MCF 10A (cell line): ENCODE data around the gene MAP3K3. TPM values are rescaled to one million over a fixed set of nuclear protein-coding genes. Genes with fewer than 3 reads are reported as not detected.

ENCODE experiments used
- BruUV-seq: library from RNA; stranded (reverse); fragments of 400-500 nt; replicated peaks from 2 replicates; lab custom pipeline; 2021; lab: Mats Ljungman, UMichigan
- CTCF ChIA-PET: fragments of 300-600 bp; sonication (Branson Sonifier 250); formaldehyde crosslinking; extraction: SDS; loops from one replicate; lab custom pipeline; 2021; ENCODE audit warnings: antibody characterized with exemption, inconsistent platforms; lab: Yijun Ruan, JAX
- POLR2A ChIA-PET: fragments of 300-600, 350-650 bp; sonication (Branson Sonifier 250); formaldehyde crosslinking; extraction: SDS; loops from one replicate; lab custom pipeline; 2020; ENCODE audit warnings: antibody characterized with exemption, inconsistent platforms; lab: Yijun Ruan, JAX
- DNase-seq: peaks from one replicate; pipeline ENCODE4 v3.0.0-alpha.2; 2018; ENCODE audit not compliant: unreplicated experiment
- H3K27ac Mint-ChIP-seq: one replicate; pipeline ENCODE4 v1.8.0; 2022; ENCODE audit warnings: mild to moderate bottlenecking, low read depth, mixed read lengths; ENCODE audit not compliant: unreplicated experiment
- H3K27me3 Mint-ChIP-seq: one replicate; pipeline ENCODE4 v1.8.0; 2022; ENCODE audit warnings: mixed read lengths; ENCODE audit not compliant: insufficient read depth, unreplicated experiment
- H3K36me3 Mint-ChIP-seq: one replicate; pipeline ENCODE4 v1.8.0; 2022; ENCODE audit warnings: mild to moderate bottlenecking, moderate library complexity, mixed read lengths; ENCODE audit not compliant: insufficient read depth, unreplicated experiment
- H3K4me1 Mint-ChIP-seq: one replicate; pipeline ENCODE4 v1.8.0; 2022; ENCODE audit warnings: mixed read lengths; ENCODE audit not compliant: insufficient read depth, unreplicated experiment
- H3K4me3 Mint-ChIP-seq: one replicate; pipeline ENCODE4 v1.8.0; 2022; ENCODE audit warnings: mild to moderate bottlenecking, moderate library complexity, mixed read lengths; ENCODE audit not compliant: unreplicated experiment
- H3K9me3 Mint-ChIP-seq: one replicate; pipeline ENCODE4 v1.8.0; 2022; ENCODE audit warnings: mixed read lengths; ENCODE audit not compliant: unreplicated experiment
- CTCF ChIP-seq: fragments of 200-600 bp; IDR thresholded peaks from one replicate; pipeline ENCODE4 v1.8.0; 2022; ENCODE audit warnings: antibody characterized with exemption, mild to moderate bottlenecking; ENCODE audit not compliant: unreplicated experiment
- intact Hi-C: fragments of 100-400 bp; cut with micrococcal nuclease; formaldehyde crosslinking; loops from 2 replicates; pipeline ENCODE4 v1.14.1; 2022
- total RNA-seq: library from RNA; stranded (reverse); gene quantifications from 2 replicates; pipeline ENCODE4 v1.2.3, GENCODE V29; 2022

The MAP3K3 gene
- total RNA-seq, 1 experiment from 2014 or later, result 12.8 TPM

DNA sequence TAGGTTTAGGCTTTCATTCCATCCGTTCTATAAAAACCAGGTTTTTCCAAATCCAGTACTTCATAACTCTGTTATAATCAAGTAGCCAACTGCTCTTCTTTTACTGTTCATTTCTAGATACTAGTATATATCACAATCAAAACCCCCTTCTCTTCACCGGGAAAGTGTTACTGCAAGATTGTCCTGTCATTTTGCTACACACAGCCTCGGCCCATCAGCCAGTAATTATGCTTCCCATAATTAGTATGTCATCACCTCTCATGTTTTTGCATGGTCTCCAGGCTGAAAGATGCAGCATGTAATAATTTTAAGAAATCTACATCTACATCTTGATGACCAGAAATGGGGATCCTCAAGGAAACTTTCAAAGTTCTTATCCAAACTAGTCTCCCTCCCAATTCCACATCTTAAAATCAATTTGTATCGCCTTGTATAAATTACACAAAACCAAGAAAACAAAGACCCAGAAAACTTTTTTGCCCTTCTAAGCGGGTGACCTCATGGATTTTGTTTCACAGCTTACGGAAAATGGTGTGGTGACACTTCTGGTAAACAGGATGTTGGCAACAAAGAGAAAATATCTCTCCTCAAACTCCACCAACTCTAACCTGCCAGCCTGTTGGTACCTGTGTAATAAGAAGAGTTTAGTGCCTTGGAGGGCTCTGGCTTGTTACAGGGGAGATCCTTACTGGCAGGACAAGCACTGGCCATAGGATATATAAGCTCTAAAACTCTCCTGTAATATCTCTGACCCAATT lies 12.2 kb upstream of the MAP3K3 start:
- ChIA-PET POLR2A (no interaction called here), CTCF (interaction anchor here (0.6 to 3.9 kb wide), 6 partner anchors 31 to 633 kb away, joined by 3 to 68 read pairs (median 6); no protein-coding TSS in a partner anchor)
- H3K36me3 Mint-ChIP-seq, result peaks cover 61% of the 10 kb centered on the region
- no TSS peak for BruUV-seq
- no peak overlapping the region for H3K27ac Mint-ChIP-seq
- no peak for DNase-seq
- TF ChIP-seq CTCF, result no peak
- no peaks in the 10 kb centered on the region for H3K4me1 Mint-ChIP-seq
- no peaks in the 10 kb centered on the region for H3K27me3 Mint-ChIP-seq
- intact Hi-C loops, result loop anchor here (10.0 kb wide), 1 partner anchor 935 kb away; no protein-coding TSS in a partner anchor
- no peak overlapping the region for H3K4me3 Mint-ChIP-seq
- H3K9me3 Mint-ChIP-seq, result no peaks in the 10 kb centered on the region

GRCh38 chr17:63610854-63611253 lies 11.4 kb upstream of the MAP3K3 start:
- peaks cover 53% of the 10 kb centered on the region for H3K36me3 Mint-ChIP-seq
- ChIA-PET CTCF (interaction anchor here (1.3 to 3.9 kb wide), 8 partner anchors 23 to 939 kb away, joined by 4 to 68 read pairs (median 12); no protein-coding TSS in a partner anchor), POLR2A (interaction anchor here (1.7 kb wide), 2 partner anchors 15 to 164 kb away, joined by 3 to 9 read pairs; partner anchors contain the start of gene CYB561)
- H3K27ac Mint-ChIP-seq, result no peak overlapping the region
- no peaks in the 10 kb centered on the region for H3K9me3 Mint-ChIP-seq
- H3K4me1 Mint-ChIP-seq, result no peaks in the 10 kb centered on the region
- no peak overlapping the region for H3K4me3 Mint-ChIP-seq
- no peak for TF ChIP-seq CTCF
- intact Hi-C loops, result loop anchor here (10.0 kb wide), 1 partner anchor 936 kb away; no protein-coding TSS in a partner anchor
- no peak for DNase-seq
- no TSS peak for BruUV-seq
- H3K27me3 Mint-ChIP-seq, result no peaks in the 10 kb centered on the region

DNA sequence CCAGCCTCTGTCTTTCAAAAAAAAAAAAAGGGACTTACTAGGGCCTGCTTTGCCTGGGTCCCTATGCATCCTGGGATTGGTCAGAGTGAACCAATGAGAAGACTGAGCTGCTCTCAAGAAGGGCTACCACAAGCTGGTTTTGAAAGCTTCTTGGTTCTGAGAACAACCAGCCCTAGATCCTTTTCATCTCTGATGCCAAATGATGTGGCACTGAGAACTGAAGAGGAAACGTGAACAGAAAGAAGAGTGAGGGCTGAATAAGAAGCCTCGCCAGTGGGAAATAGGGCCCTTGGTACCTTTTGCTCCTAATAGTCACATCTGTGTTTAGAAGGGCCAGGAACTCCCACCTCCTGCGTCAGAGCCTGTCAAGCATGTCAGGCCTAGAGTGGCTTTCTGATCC lies 10.9 kb upstream of the MAP3K3 start:
- Mint-ChIP-seq H3K36me3 (peaks cover 49% of the 10 kb centered on the region), H3K4me3 (no peak overlapping the region), H3K27me3 (no peaks in the 10 kb centered on the region), H3K4me1 (no peaks in the 10 kb centered on the region), H3K27ac (no peak overlapping the region), H3K9me3 (no peaks in the 10 kb centered on the region)
- no TSS peak for BruUV-seq
- intact Hi-C loops, result loop anchor here (10.0 kb wide), 1 partner anchor 937 kb away; no protein-coding TSS in a partner anchor
- no peak for DNase-seq
- CTCF ChIA-PET, result interaction anchor here (0.6 to 3.9 kb wide), 37 partner anchors 8 to 974 kb away, joined by 3 to 68 read pairs (median 5); partner anchors contain the start of genes DCAF7 and TACO1
- no peak for TF ChIP-seq CTCF
- POLR2A ChIA-PET, result interaction anchor here (0.7 to 2.8 kb wide), 8 partner anchors 9 to 186 kb away, joined by 3 to 16 read pairs (median 6); partner anchors contain the start of genes CYB561, DCAF7, MAP3K3 and TACO1

DNA sequence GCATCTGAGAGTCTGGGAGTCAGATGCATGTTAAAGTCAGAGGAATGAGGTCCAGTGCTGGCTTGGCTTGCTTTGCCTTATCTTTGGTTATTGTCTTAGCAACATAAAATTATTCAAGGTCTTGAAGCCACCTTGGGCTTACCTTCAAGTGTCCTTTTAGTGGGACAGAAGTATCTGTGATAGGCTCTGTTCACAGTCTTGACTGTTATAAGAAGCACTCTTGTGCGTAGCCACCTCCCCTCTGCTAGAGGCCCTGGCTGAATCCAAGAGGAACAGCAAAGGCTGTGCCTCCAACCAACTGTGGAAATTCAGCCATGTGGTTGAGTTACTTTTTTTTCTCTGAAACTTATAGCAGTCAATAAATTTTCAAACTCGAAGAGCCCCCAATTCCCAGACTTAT lies 8.6 kb upstream of the MAP3K3 start:
- no peaks in the 10 kb centered on the region for H3K27me3 Mint-ChIP-seq
- ChIA-PET CTCF (interaction anchor here (2.3 to 3.9 kb wide), 3 partner anchors 178 to 207 kb away, joined by 9 to 68 read pairs (median 15); no protein-coding TSS in a partner anchor), POLR2A (interaction anchor here (0.6 to 2.8 kb wide), 3 partner anchors 8 to 188 kb away, joined by 3 to 16 read pairs (median 5); partner anchors contain the start of gene MAP3K3)
- H3K9me3 Mint-ChIP-seq, result no peaks in the 10 kb centered on the region
- intact Hi-C loops, result loop anchor here (10.0 kb wide), 1 partner anchor 939 kb away; no protein-coding TSS in a partner anchor
- no TSS peak for BruUV-seq
- H3K36me3 Mint-ChIP-seq, result peaks cover 33% of the 10 kb centered on the region
- no peaks in the 10 kb centered on the region for H3K4me1 Mint-ChIP-seq
- no peak overlapping the region for H3K4me3 Mint-ChIP-seq
- no peak overlapping the region for H3K27ac Mint-ChIP-seq
- no peak for TF ChIP-seq CTCF
- no peak for DNase-seq
